K562 (cell line): ENCODE data around the gene RELL2. TPM values are rescaled to one million over a fixed set of nuclear protein-coding genes. Genes with fewer than 3 reads are reported as not detected.

Experiments used
- BRD9 ChIP-seq: fragments of 450-650 bp; IDR thresholded peaks from 2 replicates; pipeline ENCODE4 v1.6.1; 2018; ENCODE audit warnings: low read depth; ENCODE audit not compliant: partially characterized antibody
- CLOCK ChIP-seq: fragments of 250-450 bp; sonication (Bioruptor Pico); IDR thresholded peaks from 2 replicates; pipeline ENCODE4 v1.4.0; 2020; ENCODE audit warnings: mild to moderate bottlenecking, moderate library complexity, borderline replicate concordance
- E2F3 ChIP-seq: fragments of 250-450 bp; sonication (Bioruptor Pico); IDR thresholded peaks from 2 replicates; pipeline ENCODE4 v1.4.0; 2020; ENCODE audit warnings: mild to moderate bottlenecking
- ETV6 ChIP-seq, 3 experiments: fragments of 150-350 bp in 1 of 3; sonication (generic) in 1 of 3; formaldehyde crosslinking in 1 of 3; IDR thresholded peaks; 2 replicates each; pipeline versions ENCODE4 v1.6.1 to v1.8.0; 2014 to 2022; ENCODE audit warnings: borderline replicate concordance in 2 of 3, low read depth in 2 of 3, antibody characterized with exemption in 1 of 3, low read length in 1 of 3, mild to moderate bottlenecking in 1 of 3, missing genetic modification reagents in 1 of 3
- HMGN3 ChIP-seq: IDR thresholded peaks from 2 replicates; pipeline ENCODE4 v1.6.1; 2011; ENCODE audit warnings: borderline replicate concordance, low read depth, mild to moderate bottlenecking, mixed read lengths, low read length; ENCODE audit not compliant: insufficient read length; ENCODE audit errors: extremely low read depth
- KDM1A ChIP-seq, 2 experiments: fragments of 450-650 bp; IDR thresholded peaks; 2 replicates each; pipeline ENCODE4 v1.6.1; 2016; ENCODE audit warnings: mild to moderate bottlenecking in 2 of 2
- KDM5B ChIP-seq: fragments of 200-600 bp; sonication (generic); IDR thresholded peaks from 2 replicates; pipeline ENCODE4 v1.6.1; 2012; ENCODE audit warnings: low read depth, mild to moderate bottlenecking, moderate library complexity, low read length, control low read depth, inconsistent platforms; ENCODE audit not compliant: insufficient replicate concordance
- KLF1 ChIP-seq: fragments of 450-650 bp; IDR thresholded peaks from 2 replicates; pipeline ENCODE4 v1.6.1; 2016; ENCODE audit warnings: missing genetic modification characterization, missing compliant biosample characterization
- LEF1 ChIP-seq: fragments of 450-650 bp; IDR thresholded peaks from 2 replicates; pipeline ENCODE4 v1.6.1; 2016; ENCODE audit warnings: mild to moderate bottlenecking
- MIER1 ChIP-seq: fragments of 450-650 bp; IDR thresholded peaks from 2 replicates; pipeline ENCODE4 v1.6.1; 2016; ENCODE audit warnings: antibody characterized with exemption, mild to moderate bottlenecking, low read depth
- MNT ChIP-seq, 2 experiments: fragments of 450-650 bp; conservative IDR thresholded peaks; 2 replicates each; pipeline ENCODE4 v1.6.1; 2017; ENCODE audit warnings: mild to moderate bottlenecking in 2 of 2, moderate library complexity in 2 of 2
- NFIC ChIP-seq: fragments of 450-650 bp; IDR thresholded peaks from 2 replicates; pipeline ENCODE4 v1.6.1; 2017; ENCODE audit warnings: mild to moderate bottlenecking, inconsistent platforms
- NFXL1 ChIP-seq: fragments of 450-650 bp; formaldehyde crosslinking; IDR thresholded peaks from 2 replicates; pipeline ENCODE4 v1.4.0; 2021; ENCODE audit warnings: mild to moderate bottlenecking
- NR1H2 ChIP-seq: sonication (generic); formaldehyde crosslinking; IDR thresholded peaks from 2 replicates; pipeline ENCODE4 v1.4.0; 2020; ENCODE audit warnings: mild to moderate bottlenecking, missing genetic modification reagents
- THAP12 ChIP-seq: fragments of 250-450 bp; sonication (Bioruptor Pico); IDR thresholded peaks from 2 replicates; pipeline ENCODE4 v1.9.0; 2021; ENCODE audit warnings: mild to moderate bottlenecking, inconsistent platforms
- THRAP3 ChIP-seq: fragments of 450-650 bp; IDR thresholded peaks from 2 replicates; pipeline ENCODE4 v1.6.1; 2016; ENCODE audit warnings: mild to moderate bottlenecking, inconsistent platforms, borderline replicate concordance
- TOE1 ChIP-seq, 2 experiments: fragments of 450-650 bp in 1 of 2; sonication (generic) in 1 of 2; formaldehyde crosslinking in 1 of 2; IDR thresholded peaks; 2 replicates each; pipeline versions ENCODE4 v1.7.1 to v1.8.0; 2016 to 2022; ENCODE audit warnings: borderline replicate concordance in 2 of 2, mild to moderate bottlenecking in 2 of 2, antibody characterized with exemption in 1 of 2, inconsistent platforms in 1 of 2, low read depth in 1 of 2, missing genetic modification reagents in 1 of 2, moderate library complexity in 1 of 2
- ZFP91 ChIP-seq: sonication (generic); formaldehyde crosslinking; IDR thresholded peaks from 2 replicates; pipeline ENCODE4 v1.8.0; 2022; ENCODE audit warnings: mild to moderate bottlenecking, missing genetic modification reagents
- polyA plus RNA-seq, 8 experiments: library from polyadenylated mRNA; depleted of rRNA in 4 of 8; stranded (reverse) in 5 of 8; unstranded in 3 of 8; fragments of >200 nt; fragmentation: Nextera tagmentation in 2 of 8; fragmentation: Illumina TruSeq in 1 of 8; extraction: Ambion mirVana in 2 of 8; extraction: Trizol in 1 of 8; gene quantifications; 2 replicates each; pipeline versions ENCODE4 v1.2.1 to v1.2.3, GENCODE V29; 2011 to 2014; ENCODE audit warnings: inconsistent platforms in 1 of 8, missing spikeins in 1 of 8
- total RNA-seq, 7 experiments: library from RNA; depleted of rRNA in 6 of 7; stranded (reverse); fragments of >200 nt in 6 of 7; fragmentation: Illumina TruSeq in 2 of 7; extraction: Trizol in 2 of 7; gene quantifications; 2 replicates each; pipeline versions ENCODE4 v1.2.1 to v1.2.3, GENCODE V29; 2011 to 2021; ENCODE audit warnings: low replicate concordance in 1 of 7

Gene RELL2
- total and polyA plus RNA-seq, 9 of the 15 experiments (the other 6 are each of a cell fraction or from before 2014, with no cell fraction given), result 0.06 to 36.0 (median 14.3) TPM

DNA sequence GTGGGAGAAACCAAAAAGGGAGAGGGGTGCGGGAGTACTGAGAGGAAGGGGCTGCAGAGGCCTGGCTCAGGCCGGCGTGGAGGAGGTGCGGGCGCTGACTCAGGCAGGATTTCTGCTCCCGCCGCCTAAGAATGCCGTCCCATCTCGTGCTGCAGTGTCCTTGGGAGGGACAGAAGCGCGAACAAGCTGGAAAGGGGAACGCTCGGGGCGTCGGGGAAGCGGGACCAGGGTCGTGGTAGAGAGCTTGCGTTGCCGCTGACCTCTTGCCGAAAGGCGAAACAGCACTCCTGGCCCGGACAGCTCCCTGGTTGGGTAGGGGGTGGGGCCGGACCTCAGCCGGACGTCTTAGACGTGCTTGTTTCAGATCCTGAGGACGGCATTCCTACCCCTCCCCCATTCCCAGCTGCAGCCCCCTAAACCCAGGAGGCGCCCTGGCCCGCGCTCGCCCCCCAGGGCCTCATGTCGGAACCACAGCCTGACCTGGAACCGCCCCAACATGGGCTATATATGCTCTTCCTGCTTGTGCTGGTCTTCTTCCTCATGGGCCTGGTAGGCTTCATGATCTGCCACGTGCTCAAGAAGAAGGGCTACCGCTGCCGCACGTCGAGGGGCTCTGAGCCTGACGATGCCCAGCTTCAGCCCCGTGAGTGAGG is 1.1 kb downstream of the RELL2 start (continued):
- TF ChIP-seq CLOCK (CRISPR knock-in tag) (no peak), MIER1 (peak; percentile 91), THRAP3 (no peak), NFIC (peak; percentile 50), LEF1 (0 out of 2 replicates have a peak, but pooled peaks have one; percentile 27), KLF1 (0 out of 2 replicates have a peak, but pooled peaks have one; percentile 24), KDM1A (IDR thresholded peaks at IDR 0.05) (0 out of 4 replicates have a peak, but pooled peaks of 1 of the 2 experiments have one; percentile 27), E2F3 (CRISPR knock-in tag) (no peak), HMGN3 (peak; percentile 1), TOE1 (IDR thresholded peaks at IDR 0.05; ENCODE audit: borderline replicate concordance) (no peak), TOE1 (CRISPR knock-in tag; IDR thresholded peaks at IDR 0.05; ENCODE audit: borderline replicate concordance, low read depth) (no peak), NFXL1 (CRISPR knock-in tag) (no peak), BRD9 (no peak), NR1H2 (no peak), KDM5B (peak; percentile 12), ZFP91 (CRISPR knock-in tag) (no peak), THAP12 (CRISPR knock-in tag) (0 out of 2 replicates have a peak, but pooled peaks have one; percentile 59), MNT (conservative IDR thresholded peaks at IDR 0.05) (peak; percentile 84 to 86), ETV6 (IDR thresholded peaks at IDR 0.05; ENCODE audit: borderline replicate concordance in 1 of 2, low read depth in 2 of 2, low read length in 1 of 2) (no peak), ETV6 (CRISPR knock-in tag; IDR thresholded peaks at IDR 0.05; ENCODE audit: borderline replicate concordance) (no peak)
